HG03558 (cell line): ENCODE measurements around the gene DKK3.

Experiments used
- ATAC-seq: cut with Tn5 transposase; IDR thresholded peaks from one replicate; pipeline ENCODE4 v1.9.1; 2021; ENCODE audit warnings: moderate number of reproducible peaks; ENCODE audit not compliant: unreplicated experiment; ENCODE audit errors: extremely low read depth

DKK3 gene

GRCh38 chr11:11971906-11972547 lies 36.4 kb downstream of the DKK3 start:
- ATAC-seq: no peak

- no peak for ATAC-seq
Observed at GRCh38 chr11:11970556-11970955, 37.9 kb downstream of the DKK3 start.

GRCh38 chr11:11969380-11970215 lies 38.8 kb downstream of the DKK3 start:
- ATAC-seq: no peak

GRCh38 chr11:11968511-11969280 lies 39.7 kb downstream of the DKK3 start:
- ATAC-seq: no peak

- ATAC-seq: no peak
Observed at GRCh38 chr11:11967669-11968510, 40.5 kb downstream of the DKK3 start.

- peak; percentile 59 for ATAC-seq
Observed at GRCh38 chr11:11966826-11967668, 41.4 kb downstream of the DKK3 start.

GRCh38 chr11:11966354-11966741 lies 42.1 kb downstream of the DKK3 start:
- ATAC-seq: no peak

GRCh38 chr11:11965656-11966353 lies 42.6 kb downstream of the DKK3 start:
- ATAC-seq: no peak

GRCh38 chr11:11965192-11965591 lies 43.2 kb downstream of the DKK3 start:
- no peak for ATAC-seq

- no peak for ATAC-seq
Observed at GRCh38 chr11:11964774-11965150, 43.7 kb downstream of the DKK3 start.

GRCh38 chr11:11963842-11964773 lies 44.3 kb downstream of the DKK3 start:
- ATAC-seq: no peak

GRCh38 chr11:11963067-11963466 lies 45.4 kb downstream of the DKK3 start:
- no peak for ATAC-seq

GRCh38 chr11:11961399-11962028 lies 46.9 kb downstream of the DKK3 start:
- no peak for ATAC-seq

- no peak for ATAC-seq
Observed at GRCh38 chr11:11960687-11961086, 47.7 kb downstream of the DKK3 start.

GRCh38 chr11:11959601-11960000 lies 48.8 kb downstream of the DKK3 start:
- ATAC-seq: no peak

- no peak for ATAC-seq
Observed at GRCh38 chr11:11958403-11959231, 49.8 kb downstream of the DKK3 start.
